ENCODE data around the gene CTAGE1.
A peak's percentile ranks its signal among the peaks of the same experiment; 100 is the strongest.
"Not testable (repeated sequence)": the region's sequence is repeated elsewhere in the genome, so short reads cannot be mapped to it uniquely, and the experiment has no call there.

CTAGE1 gene

GRCh38 chr18:22394428-22394827 is 23.3 kb downstream of the CTAGE1 start:
- no peak for TF ChIP-seq CTCF (IDR thresholded peaks at IDR 0.05; ENCODE audit: insufficient read depth, low read depth, low read length, missing control alignments)
- H3K4me3 ChIP-seq (ENCODE audit: low read length), result no peak overlapping the region
- no peak for DNase-seq (ENCODE audit: low read depth)

- DNase-seq (ENCODE audit: low read depth); H3K4me3 ChIP-seq (ENCODE audit: low read length): not testable (repeated sequence)
These were observed 24.6 kb downstream of the CTAGE1 start for GRCh38 chr18:22393164-22393563.

- no peak overlapping the region for H3K4me3 ChIP-seq (ENCODE audit: low read length)
- peak; percentile 98 for DNase-seq (ENCODE audit: low read depth)
- no peak for TF ChIP-seq CTCF (IDR thresholded peaks at IDR 0.05; ENCODE audit: insufficient read depth, low read depth, low read length, missing control alignments)
These were observed 26.0 kb downstream of the CTAGE1 start for GRCh38 chr18:22391407-22392345.

GRCh38 chr18:22387787-22388186 is 29.9 kb downstream of the CTAGE1 start:
- no peak for DNase-seq (ENCODE audit: low read depth)
- H3K4me3 ChIP-seq (ENCODE audit: low read length), result no peak overlapping the region
- no peak for TF ChIP-seq CTCF (IDR thresholded peaks at IDR 0.05; ENCODE audit: insufficient read depth, low read depth, low read length, missing control alignments)

- no peak for DNase-seq (ENCODE audit: low read depth)
- no peak for TF ChIP-seq CTCF (IDR thresholded peaks at IDR 0.05; ENCODE audit: insufficient read depth, low read depth, low read length, missing control alignments)
- H3K4me3 ChIP-seq (ENCODE audit: low read length), result no peak overlapping the region
These were observed 30.4 kb downstream of the CTAGE1 start for GRCh38 chr18:22387364-22387763.

- no peak for TF ChIP-seq CTCF (IDR thresholded peaks at IDR 0.05; ENCODE audit: insufficient read depth, low read depth, low read length, missing control alignments)
- peak; percentile 93 for DNase-seq (ENCODE audit: low read depth)
- H3K4me3 ChIP-seq (ENCODE audit: low read length), result no peak overlapping the region
These were observed 32.0 kb downstream of the CTAGE1 start for GRCh38 chr18:22385718-22386117.

GRCh38 chr18:22378672-22379282 is 38.9 kb downstream of the CTAGE1 start:
- no peak overlapping the region for H3K4me3 ChIP-seq (ENCODE audit: low read length)
- DNase-seq (ENCODE audit: low read depth), result peak; percentile 62
- TF ChIP-seq CTCF (IDR thresholded peaks at IDR 0.05; ENCODE audit: insufficient read depth, low read depth, low read length, missing control alignments), result peak; percentile 70

Data from epithelial cell of esophagus (primary cell).